Measurements from ENCODE around the gene USF3.

DNA sequence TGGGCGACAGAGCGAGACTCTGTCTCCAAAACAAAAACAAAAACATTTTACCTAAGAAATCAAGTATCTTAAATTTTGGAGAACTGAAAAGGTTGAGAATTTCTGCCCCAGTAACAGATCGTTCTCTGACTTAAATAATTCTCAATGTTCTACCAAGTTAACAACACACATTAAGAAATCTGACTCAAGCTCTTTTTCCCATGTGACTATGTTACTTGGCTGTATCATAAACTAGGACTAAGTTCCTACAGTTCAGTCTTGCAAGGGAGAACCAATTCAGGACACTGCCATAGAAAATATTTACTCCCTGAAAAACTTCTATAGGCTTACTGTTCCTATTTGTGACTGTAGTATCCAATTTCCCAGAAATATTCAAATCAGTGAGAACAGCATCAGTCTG lies 20.9 kb upstream of the USF3 start:
- TF ChIP-seq POLR2A (IDR thresholded peaks at IDR 0.05), result no peak
- TF ChIP-seq, protein P1, sequence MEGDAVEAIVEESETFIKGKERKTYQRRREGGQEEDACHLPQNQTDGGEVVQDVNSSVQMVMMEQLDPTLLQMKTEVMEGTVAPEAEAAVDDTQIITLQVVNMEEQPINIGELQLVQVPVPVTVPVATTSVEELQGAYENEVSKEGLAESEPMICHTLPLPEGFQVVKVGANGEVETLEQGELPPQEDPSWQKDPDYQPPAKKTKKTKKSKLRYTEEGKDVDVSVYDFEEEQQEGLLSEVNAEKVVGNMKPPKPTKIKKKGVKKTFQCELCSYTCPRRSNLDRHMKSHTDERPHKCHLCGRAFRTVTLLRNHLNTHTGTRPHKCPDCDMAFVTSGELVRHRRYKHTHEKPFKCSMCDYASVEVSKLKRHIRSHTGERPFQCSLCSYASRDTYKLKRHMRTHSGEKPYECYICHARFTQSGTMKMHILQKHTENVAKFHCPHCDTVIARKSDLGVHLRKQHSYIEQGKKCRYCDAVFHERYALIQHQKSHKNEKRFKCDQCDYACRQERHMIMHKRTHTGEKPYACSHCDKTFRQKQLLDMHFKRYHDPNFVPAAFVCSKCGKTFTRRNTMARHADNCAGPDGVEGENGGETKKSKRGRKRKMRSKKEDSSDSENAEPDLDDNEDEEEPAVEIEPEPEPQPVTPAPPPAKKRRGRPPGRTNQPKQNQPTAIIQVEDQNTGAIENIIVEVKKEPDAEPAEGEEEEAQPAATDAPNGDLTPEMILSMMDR (IDR thresholded peaks at IDR 0.05), result no peak

Measured in esophagus squamous epithelium (tissue), 4 donors.